Measurements from ENCODE around the gene MEA1.

Gene MEA1

GRCh38 chr6:43016943-43017334, 3.2 kb upstream of the MEA1 start:
- no peak for DNase-seq (ENCODE audit: insufficient read length, low spot score)
- no peak for TF ChIP-seq CTCF (IDR thresholded peaks at IDR 0.05; ENCODE audit: insufficient read depth, missing control alignments)
- FAIRE-seq: no peak

- no peak for TF ChIP-seq CTCF (IDR thresholded peaks at IDR 0.05; ENCODE audit: insufficient read depth, missing control alignments)
- FAIRE-seq (no peak), DNase-seq (ENCODE audit: insufficient read length, low spot score) (no peak)
Observed at GRCh38 chr6:43016176-43016942, 2.6 kb upstream of the MEA1 start.

- TF ChIP-seq CTCF (IDR thresholded peaks at IDR 0.05; ENCODE audit: insufficient read depth, missing control alignments): no peak
- DNase-seq (ENCODE audit: insufficient read length, low spot score): peak; percentile 68
- no peak for FAIRE-seq
Observed at GRCh38 chr6:43014434-43014909, 726 bp upstream of the MEA1 start.

- FAIRE-seq (no peak), DNase-seq (ENCODE audit: insufficient read length, low spot score) (no peak)
- TF ChIP-seq CTCF (IDR thresholded peaks at IDR 0.05; ENCODE audit: insufficient read depth, missing control alignments): no peak
Observed at GRCh38 chr6:43013097-43013842, 476 bp downstream of the MEA1 start.

GRCh38 chr6:43012364-43012763, 1.4 kb downstream of the MEA1 start:
- FAIRE-seq (no peak), DNase-seq (ENCODE audit: insufficient read length, low spot score) (no peak)
- no peak for TF ChIP-seq CTCF (IDR thresholded peaks at IDR 0.05; ENCODE audit: insufficient read depth, missing control alignments)

- no peak for TF ChIP-seq CTCF (IDR thresholded peaks at IDR 0.05; ENCODE audit: insufficient read depth, missing control alignments)
Observed at GRCh38 chr6:43011207-43011606, 2.5 kb downstream of the MEA1 start.

GRCh38 chr6:43009124-43009523, 4.6 kb downstream of the MEA1 start:
- no peak for FAIRE-seq
- no peak for DNase-seq (ENCODE audit: insufficient read length, low spot score)

More at GRCh38 chr6:43011207-43011606, 2.5 kb downstream of the MEA1 start:
- DNase-seq (ENCODE audit: insufficient read length, low spot score): no peak
- FAIRE-seq: no peak

More at GRCh38 chr6:43009124-43009523, 4.6 kb downstream of the MEA1 start:
- peak; percentile 34 for TF ChIP-seq CTCF (IDR thresholded peaks at IDR 0.05; ENCODE audit: insufficient read depth, missing control alignments)

Measured in D721Med (cell line).